GM12864 (cell line): ENCODE data around the gene APC2.

Source experiments
- DNase-seq: peaks from one replicate; pipeline ENCODE4 v3.0.0-alpha.2; 2011; ENCODE audit warnings: low read depth
- H3K4me3 ChIP-seq: 2 replicates; pipeline ENCODE4 v1.5.1; 2011; ENCODE audit warnings: mild to moderate bottlenecking, low read depth, low read length, control low read depth
- TF ChIP-seq, protein P1 (sequence below): IDR thresholded peaks from 2 replicates; pipeline ENCODE4 v1.5.1; 2011; ENCODE audit warnings: low read depth, mild to moderate bottlenecking, moderate library complexity, low read length, control low read depth, inconsistent platforms; ENCODE audit errors: missing control alignments

APC2 gene

DNA sequence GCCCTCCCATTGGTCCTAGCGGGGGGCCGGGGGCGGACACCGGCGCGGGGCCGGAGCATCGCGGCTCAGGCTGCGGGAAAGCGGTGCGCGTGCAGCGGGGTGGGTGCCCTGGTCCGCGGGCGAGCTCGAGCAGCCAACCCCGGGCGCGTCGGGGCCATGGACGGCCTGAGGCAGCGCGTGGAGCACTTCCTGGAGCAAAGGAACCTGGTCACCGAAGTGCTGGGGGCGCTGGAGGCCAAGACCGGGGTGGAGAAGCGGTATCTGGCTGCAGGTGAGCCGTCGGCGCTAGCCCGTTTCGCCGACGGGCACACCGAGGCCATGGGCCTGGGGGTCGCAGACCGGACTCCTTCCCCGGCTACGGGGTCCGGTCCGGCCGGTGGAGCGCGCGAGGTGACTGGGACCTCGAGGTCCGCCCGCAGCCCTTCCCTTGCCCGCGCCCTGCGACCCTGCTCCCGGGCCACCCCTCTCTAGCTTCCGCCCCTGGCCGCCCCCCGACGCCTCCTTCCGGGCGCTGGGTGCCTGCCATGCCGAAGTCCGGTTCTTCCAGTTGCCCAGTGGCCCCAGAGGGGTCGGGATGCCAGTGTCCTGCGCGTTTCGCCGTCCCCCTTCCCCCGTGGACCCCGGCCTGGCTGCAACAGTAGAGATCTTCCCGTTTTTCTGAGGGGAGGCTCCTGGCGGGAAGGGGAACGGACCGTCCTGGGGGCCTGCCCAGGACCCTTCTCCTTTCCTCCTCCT lies 41.4 kb downstream of the APC2 start, which contains the start of gene REEP6:
Gene REEP6 (plus strand): TSS at position 68 of the 735 bp plus-strand sequence. CDS start 89 bp downstream, at position 157.
- peak within 1 kb of the TSS; percentile 60 for H3K4me3 ChIP-seq
- DNase-seq: no peak
- TF ChIP-seq, protein P1, sequence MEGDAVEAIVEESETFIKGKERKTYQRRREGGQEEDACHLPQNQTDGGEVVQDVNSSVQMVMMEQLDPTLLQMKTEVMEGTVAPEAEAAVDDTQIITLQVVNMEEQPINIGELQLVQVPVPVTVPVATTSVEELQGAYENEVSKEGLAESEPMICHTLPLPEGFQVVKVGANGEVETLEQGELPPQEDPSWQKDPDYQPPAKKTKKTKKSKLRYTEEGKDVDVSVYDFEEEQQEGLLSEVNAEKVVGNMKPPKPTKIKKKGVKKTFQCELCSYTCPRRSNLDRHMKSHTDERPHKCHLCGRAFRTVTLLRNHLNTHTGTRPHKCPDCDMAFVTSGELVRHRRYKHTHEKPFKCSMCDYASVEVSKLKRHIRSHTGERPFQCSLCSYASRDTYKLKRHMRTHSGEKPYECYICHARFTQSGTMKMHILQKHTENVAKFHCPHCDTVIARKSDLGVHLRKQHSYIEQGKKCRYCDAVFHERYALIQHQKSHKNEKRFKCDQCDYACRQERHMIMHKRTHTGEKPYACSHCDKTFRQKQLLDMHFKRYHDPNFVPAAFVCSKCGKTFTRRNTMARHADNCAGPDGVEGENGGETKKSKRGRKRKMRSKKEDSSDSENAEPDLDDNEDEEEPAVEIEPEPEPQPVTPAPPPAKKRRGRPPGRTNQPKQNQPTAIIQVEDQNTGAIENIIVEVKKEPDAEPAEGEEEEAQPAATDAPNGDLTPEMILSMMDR: no peak

DNA sequence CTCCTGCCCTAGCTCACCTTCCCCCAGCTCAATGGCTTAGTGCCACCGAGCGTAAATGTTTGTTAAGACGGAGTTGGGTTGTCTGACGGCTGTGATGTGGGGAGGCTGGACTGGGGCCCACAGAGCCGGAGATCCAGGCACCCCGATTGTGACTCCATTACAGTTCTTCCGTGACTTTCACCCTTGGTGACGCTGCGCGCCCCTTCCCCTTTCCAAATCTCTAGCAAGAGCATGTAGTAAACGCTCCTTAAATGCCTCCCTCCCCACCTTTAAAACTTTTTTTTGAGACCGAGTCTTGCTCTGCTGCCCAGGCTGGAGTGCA lies 41.9 kb downstream of the APC2 start:
- DNase-seq: no peak

DNA sequence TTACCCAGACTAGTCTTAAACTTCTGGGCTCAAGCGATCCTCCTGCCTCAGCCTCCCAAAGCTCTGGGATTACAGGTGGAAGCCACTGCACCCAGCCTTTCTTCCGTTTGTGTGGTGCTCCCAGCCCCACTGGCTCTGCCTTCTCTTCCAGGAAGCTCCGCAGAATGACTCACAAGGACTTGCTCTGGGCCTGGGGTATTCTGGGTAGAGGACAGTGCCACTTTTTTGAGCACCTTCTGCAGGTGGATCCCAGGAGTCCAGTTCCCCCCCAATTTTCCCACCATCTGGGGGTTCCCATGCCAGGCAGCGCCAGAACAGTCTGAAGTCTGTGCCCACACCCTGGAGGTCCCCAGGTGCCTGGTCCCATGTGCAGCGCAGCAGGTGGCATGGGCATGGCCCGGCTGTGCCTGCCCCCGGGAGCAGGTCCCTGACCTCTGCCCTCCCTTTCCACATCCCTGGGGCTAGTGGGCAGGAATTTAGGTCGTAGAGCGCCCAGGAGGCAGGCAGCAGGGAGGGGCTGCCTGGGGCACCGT lies 42.6 kb downstream of the APC2 start:
- no peak overlapping the region for H3K4me3 ChIP-seq
- TF ChIP-seq, protein P1: no peak
- DNase-seq: no peak

More for the DNA sequence above, 41.9 kb downstream of the APC2 start:
- TF ChIP-seq, protein P1: no peak
- H3K4me3 ChIP-seq: no peak overlapping the region

DNA sequence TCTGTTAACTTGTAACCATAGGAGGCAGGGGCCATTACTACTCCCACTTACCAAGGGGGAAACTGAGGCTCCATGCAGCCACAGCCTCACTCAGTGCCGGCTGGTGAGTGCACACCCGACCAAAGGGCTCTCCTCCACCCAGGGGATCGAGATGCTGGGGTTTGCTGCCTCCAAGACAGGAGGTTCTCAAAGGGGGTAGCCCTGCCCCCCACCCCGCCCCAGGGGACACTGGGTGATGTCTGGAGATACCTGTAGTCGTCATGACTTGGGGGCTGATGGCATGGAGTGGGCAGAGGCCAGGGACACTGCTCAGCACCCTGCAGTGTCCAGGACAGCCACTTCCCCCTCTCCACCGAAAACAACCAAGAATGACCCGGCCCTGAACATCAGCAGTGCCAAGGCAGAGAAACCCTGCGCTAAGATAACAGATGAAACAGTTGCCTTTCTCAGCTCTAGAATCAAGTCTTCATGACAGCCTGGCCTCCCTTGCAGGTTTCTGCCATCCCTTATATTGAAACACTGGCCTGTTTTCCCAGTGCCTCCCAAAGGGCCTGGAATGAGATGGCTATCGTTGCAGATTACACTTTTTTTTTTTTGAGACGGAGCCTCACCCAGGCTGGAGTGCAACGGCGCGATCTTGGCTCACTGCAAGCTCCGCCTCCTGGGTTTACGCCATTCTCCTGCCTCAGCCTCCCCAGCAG lies 44.3 kb downstream of the APC2 start:
- TF ChIP-seq, protein P1: no peak
- no peak for DNase-seq
- no peak overlapping the region for H3K4me3 ChIP-seq

DNA sequence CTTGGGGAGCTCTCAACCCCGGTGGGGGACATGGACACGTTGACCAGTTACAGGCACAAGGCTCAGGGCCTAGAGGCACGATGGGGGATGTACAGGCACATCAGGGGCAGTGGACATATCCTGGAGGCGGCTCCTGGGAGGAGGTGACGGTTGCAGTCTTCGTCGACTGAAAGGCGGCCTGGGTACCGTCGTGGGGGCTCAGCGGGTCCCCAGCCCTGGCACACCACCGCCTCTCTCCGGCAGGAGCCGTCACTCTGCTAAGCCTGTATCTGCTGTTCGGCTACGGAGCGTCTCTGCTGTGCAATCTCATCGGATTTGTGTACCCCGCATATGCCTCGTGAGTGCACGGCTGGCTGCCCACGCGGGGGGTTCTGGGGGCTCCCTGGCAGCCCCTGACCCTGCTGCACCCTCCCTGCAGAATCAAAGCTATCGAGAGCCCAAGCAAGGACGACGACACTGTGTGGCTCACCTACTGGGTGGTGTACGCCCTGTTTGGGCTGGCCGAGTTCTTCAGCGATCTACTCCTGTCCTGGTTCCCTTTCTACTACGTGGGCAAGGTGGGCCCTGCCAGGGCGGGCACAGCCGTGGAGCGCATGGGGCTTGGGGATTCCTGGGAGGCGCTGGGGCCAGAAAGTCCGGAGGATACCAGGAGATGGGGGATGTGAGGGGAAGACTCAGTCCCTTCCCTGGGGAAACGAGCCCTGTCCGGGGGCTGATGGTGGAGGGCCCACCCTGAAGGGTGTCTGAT lies 45.3 kb downstream of the APC2 start:
- H3K4me3 ChIP-seq: no peak overlapping the region
- DNase-seq: no peak
- TF ChIP-seq, protein P1: no peak

DNA sequence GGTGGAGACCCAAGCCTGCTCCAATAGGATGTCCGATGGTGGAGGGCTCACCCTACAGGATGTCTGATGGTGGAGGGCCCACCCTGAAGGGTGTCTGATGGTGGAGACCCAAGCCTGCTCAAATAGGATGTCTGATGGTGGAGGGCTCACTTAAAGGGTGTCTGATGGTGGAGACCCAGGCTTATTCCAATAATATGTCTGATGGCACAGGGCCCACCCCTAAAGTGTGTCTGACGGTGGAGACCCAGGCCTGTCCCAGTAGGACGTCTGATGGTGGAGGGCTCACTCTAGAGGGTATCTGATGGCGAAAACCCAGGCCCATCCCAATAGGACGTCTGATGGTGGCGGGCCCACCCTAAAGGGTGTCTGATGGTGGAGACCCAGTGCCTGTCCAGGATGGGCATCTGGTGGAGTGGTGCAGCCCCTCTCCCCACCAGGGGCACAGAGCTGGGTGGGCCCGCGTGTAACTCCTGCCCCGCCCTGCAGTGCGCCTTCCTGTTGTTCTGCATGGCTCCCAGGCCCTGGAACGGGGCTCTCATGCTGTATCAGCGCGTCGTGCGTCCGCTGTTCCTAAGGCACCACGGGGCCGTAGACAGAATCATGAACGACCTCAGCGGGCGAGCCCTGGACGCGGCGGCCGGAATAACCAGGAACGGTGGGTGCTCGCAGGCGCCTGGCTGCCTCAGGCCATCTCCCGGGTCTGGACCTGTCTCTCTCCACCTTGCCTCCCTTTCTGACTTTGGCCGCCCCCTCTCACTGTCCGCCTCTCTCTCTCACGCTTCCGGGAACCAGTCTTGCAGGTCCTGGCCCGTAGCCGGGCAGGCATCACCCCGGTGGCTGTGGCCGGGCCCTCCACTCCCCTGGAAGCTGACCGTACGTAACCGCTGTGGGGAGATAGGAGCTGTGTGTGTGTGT lies 46.1 kb downstream of the APC2 start:
- TF ChIP-seq, protein P1: no peak
- no peak for DNase-seq
- no peak overlapping the region for H3K4me3 ChIP-seq
